GM18907 (cell line): ENCODE measurements around the gene ECE1.

Experiments used
- ATAC-seq: cut with Tn5 transposase; IDR thresholded peaks from one replicate; pipeline ENCODE4 v1.9.1; 2021; ENCODE audit warnings: mild to moderate bottlenecking, moderate library complexity; ENCODE audit not compliant: unreplicated experiment

The ECE1 gene

GRCh38 chr1:21269461-21270085 lies 20.7 kb downstream of the ECE1 start:
- no peak for ATAC-seq

DNA sequence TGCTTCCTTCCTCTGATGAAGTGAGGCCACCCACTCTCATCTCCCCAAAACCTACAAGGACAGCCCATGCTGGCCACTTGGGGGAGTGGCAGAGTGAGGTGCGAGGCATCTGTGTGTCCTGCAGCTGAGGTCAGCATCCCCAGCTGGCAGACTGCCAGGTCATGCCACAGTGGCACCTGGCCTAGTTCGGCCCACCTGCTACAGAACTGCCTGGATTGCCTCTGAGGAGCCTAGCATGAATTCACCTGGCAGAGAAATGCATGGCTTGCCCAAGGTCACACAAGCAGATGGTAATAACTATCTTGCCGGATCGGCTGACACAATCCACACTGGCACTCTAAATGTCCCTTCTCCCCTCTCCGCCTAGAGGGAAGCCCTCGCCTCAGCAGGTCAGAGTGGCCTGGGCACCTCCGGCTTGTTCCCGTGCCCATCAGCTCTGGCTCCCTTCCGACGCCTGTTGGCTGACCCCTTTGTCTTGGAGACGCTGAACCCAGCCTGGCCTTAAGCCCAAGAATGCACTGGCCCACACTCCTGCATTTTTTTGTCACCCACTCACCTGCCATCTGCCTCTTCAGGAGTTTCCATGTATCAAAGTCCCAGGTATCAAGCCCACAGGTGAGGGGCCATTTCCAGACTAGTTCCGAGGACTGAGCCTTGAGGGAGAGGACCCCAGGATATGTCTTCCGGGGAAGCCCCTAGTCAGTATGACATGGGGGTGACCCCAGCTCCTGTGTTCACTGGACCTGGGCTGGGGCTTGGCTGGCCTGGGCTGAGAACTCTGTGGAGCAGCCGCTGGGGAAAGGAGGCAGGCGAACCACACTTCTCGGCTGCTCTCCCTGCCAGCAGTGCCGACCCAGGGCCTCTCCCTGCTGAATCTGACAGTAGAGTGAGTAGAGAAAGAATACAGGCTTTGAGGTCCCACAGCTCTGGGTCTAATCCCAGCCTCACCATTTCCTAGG lies 21.7 kb downstream of the ECE1 start:
- no peak for ATAC-seq

- ATAC-seq = no peak
Measured at GRCh38 chr1:21267191-21268077, 22.8 kb downstream of the ECE1 start.

DNA sequence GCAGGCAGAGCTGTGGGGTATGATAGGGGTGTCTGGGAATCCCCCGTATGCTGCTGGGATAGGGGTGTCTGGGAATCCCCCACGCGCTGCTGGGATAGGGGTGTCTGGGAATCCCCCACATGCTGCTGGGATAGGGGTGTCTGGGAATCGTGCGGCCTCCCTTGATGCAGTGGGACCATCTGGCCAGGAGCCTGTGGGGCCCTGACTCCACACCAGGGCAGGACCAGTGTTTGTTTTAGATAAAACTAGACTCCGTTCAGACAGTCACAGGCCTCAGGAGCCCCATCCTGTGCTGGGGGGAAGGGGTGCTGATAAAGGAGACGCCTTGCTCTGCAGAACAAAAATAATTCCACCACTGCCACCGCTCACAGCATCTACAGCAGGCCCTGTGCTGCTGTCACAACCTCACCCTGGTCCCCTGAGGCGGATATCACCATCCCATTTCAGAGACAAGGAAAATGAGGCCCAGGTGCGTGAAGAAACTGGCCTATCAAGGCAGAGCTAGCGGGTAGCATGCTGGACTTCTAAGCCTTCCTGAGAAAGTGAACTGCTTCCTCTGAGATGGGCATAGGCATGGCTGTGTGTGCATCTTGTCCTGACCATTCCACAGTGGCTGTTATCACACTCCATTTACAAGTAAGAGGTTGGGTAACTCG lies 24.0 kb downstream of the ECE1 start:
- ATAC-seq = no peak

GRCh38 chr1:21265644-21266043 lies 24.6 kb downstream of the ECE1 start:
- no peak for ATAC-seq

GRCh38 chr1:21264898-21265297 lies 25.4 kb downstream of the ECE1 start:
- no peak for ATAC-seq

DNA sequence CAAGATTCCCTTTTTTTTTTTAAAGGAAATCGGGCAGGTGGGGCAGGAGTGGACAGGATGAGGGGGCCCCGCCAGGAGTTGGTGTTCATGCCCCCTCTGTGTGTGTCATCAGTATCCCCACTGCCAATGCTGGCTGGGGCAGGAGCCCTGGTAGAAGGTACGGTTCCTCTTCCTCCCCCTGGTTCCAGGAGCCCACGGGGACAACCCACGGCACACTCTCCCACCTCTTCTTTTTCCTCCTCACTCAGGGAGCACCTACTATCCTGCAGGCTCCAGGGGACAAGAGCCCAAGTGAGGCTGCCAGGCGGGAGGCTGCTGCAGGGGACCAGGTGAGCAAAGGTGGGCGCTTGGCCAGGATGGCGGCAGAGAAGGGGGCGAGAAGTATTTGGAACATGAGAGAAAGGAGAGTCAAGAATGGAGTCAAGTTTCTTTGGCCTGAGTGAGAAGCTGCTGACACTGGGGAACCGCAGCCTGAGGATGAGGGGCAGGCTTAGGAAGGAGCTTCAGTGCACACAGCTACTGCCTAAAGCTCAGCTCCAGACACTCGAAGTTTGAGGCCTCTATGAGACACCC lies 26.5 kb downstream of the ECE1 start:
- no peak for ATAC-seq

DNA sequence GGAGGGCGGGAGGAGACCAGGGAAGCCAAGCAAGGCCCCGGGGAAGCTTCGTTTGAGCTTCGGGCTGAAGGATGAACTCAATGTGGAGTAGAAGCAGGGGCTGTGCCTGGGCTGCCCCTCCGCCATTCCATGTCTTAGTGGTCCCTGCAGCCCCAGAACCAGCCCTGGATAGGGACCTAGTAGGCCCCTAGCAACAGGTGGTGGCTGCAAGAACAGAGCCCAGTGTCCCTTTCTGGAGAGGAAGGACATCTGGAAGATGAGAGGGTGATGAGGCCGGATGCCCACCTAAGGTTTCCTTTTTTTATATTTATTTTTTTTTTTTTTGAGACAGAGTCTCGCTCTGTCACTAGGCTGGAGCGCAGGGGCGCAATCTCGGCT lies 27.2 kb downstream of the ECE1 start:
- ATAC-seq = no peak

DNA sequence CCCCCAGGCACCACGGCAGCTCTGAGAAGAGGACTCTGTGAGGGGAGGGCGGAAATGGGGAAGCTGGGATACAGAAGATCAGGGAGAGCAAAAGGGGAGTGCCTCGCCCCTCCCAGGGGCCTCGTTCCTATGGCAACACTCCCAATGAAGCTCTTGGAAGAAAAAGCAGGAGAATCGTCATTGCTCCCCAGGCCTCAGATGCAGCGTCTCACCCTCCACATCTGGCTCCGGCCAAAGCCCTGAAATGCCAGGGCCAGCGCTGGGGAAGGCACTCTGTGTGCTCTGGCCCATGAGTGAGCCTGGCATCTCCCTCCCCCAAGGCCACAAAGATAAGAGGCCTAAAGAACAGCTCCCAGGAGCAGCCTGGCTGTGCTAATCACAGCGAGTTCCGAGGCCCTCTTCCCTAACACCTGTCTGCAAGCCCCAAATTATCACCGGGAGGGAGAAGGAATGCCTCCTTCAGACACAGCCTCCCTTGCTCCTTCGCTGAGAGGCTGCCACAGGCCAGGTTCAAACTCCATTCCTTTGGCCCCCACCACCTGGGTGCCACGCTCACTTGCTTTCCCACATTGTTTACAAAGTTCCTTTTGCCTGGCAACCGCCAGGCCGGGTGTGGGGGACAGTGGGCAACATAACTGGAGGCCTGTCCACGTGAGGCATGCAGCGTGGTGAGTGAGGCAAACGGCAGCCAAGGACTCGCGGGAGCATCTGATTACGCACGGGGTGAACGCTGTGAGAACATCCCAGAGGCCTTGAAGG lies 27.8 kb downstream of the ECE1 start:
- ATAC-seq = no peak

DNA sequence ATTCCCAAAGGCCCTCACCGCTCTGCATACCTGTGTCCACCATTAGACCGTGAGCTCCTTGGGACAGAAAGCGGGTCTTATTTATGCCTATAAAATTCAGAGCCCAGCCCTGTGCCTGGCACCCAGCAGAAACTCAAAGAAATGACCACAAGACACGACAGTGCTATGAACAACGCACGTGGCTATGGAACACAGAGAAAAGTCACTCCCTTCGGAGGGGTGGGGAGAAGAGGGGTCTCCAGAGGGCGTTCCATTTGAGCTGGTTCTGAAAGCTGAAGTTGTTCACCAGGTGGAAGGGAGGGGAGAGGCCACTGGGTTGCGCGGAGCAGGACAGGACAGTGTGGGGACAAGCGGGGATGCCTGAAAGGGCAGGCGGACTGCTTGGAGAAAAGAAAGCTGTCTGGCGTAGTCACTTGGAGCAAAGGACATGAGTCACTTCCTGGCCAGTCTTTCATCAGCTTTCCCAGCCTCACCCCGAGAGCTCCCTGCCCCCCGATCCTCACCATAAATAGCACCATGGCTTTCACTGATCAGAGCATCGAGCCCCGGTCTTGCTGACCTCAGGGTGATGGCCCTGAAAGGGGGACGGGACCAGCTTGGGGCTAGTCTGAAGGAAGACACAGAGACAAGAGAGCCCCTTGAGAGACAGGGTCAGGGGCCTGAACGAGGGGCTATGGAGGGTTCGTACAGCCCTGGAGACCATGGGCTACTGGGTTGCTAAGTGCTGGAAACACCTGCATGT lies 28.5 kb downstream of the ECE1 start:
- ATAC-seq = no peak

- ATAC-seq = no peak
Measured at GRCh38 chr1:21260405-21261125, 29.7 kb downstream of the ECE1 start.

- ATAC-seq = no peak
Measured at GRCh38 chr1:21259316-21260076, 30.8 kb downstream of the ECE1 start.

DNA sequence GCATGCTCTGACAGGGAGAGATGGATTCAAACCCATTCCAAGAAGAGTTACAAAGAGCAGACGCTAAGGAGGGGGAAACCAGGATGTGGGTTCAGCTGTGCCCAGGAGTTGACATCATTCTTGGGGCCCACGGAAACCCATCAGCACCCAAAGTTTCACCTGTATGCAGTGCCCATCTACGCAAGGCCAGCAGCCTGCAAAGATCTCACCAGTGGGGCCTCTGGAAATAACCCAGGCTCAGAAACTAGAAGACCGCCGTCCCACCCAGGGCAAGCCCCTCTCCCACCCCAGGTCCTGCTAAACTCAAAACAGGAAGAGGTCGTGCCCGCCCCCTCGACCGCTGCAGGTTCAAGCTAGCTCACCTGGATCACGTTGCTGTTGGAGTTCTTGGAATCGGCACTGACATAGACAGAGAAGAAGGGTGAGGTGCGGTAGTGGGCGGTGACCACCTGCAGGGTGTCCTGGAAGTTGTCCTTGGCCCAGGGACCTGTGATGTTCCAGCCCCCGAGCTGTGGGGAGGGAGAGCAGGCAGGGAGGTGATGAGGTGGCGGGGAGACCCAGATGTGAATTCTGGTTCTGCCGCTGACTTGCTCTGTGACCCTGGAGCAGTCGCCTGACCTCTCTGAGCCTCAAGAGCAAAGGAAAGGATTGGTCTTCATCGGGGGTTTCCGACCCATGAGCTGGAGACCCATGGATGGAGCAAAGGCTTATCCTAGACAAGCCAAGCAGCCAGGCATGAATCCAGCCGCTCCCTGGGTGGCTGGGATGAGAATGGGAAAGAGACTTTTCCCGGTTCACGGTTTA lies 31.7 kb downstream of the ECE1 start:
- no peak for ATAC-seq

- ATAC-seq = no peak
Measured at GRCh38 chr1:21257431-21258135, 32.7 kb downstream of the ECE1 start.

- no peak for ATAC-seq
Measured at GRCh38 chr1:21256776-21257175, 33.5 kb downstream of the ECE1 start.

DNA sequence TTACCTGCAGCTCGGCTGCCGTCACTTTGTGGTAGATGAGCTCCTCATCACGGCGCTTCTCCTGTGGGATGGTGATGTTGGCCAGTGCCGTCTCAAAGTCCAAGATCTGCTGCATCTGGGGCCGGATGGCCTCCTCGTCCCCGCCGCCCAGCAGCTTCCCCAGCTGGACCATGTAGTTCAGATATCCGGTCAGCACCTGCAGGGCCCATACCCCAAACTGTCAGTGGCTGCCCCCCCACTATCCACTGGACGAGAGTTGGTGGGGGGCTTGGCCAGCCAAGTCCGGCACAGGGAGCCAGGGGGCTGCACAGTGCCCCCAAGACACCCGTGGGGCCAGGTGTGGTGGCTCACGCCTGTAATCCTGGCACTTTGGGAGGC lies 34.3 kb downstream of the ECE1 start:
- ATAC-seq = no peak
